Neural cell (in vitro differentiated cells): ENCODE data around the gene TUBE1. TPM values are rescaled to one million over a fixed set of nuclear protein-coding genes. Genes with fewer than 3 reads are reported as not detected.
"Not testable (repeated sequence)": the region's sequence is repeated elsewhere in the genome, so short reads cannot be mapped to it uniquely, and the experiment has no call there.

ENCODE experiments used
- H2AFZ ChIP-seq: fragments of 200-600, 300-800 bp; sonication (generic), shearing (Covaris generic); 2 replicates; pipeline ENCODE4 v1.6.0; 2014; ENCODE audit warnings: low read depth, mild to moderate bottlenecking, antibody characterized with exemption, low read length, moderate library complexity
- H3F3A ChIP-seq: fragments of 200-600 bp; shearing (Covaris generic); 2 replicates; pipeline ENCODE4 v1.6.1; 2016; ENCODE audit warnings: mild to moderate bottlenecking, moderate library complexity, mixed read lengths, antibody characterized with exemption, low read length; ENCODE audit not compliant: insufficient read depth, poor library complexity, severe bottlenecking
- H3K27ac ChIP-seq: fragments of 200-600, 300-800 bp; sonication (generic), shearing (Covaris generic); 2 replicates; pipeline ENCODE4 v1.5.1; 2014; ENCODE audit warnings: mild to moderate bottlenecking, low read length, moderate library complexity
- H3K27me3 ChIP-seq: fragments of 300-800, 200-600 bp; sonication (generic), shearing (Covaris generic); 2 replicates; pipeline ENCODE4 v1.6.0; 2014; ENCODE audit warnings: mild to moderate bottlenecking, low read depth, low read length, moderate library complexity; ENCODE audit not compliant: insufficient read depth
- H3K36me3 ChIP-seq: fragments of 300-800, 200-600 bp; sonication (generic), shearing (Covaris generic); 2 replicates; pipeline ENCODE4 v1.5.1; 2014; ENCODE audit warnings: mild to moderate bottlenecking, antibody characterized with exemption, low read length, moderate library complexity; ENCODE audit not compliant: insufficient read depth
- H3K4me2 ChIP-seq: fragments of 300-800, 200-600 bp; sonication (generic), shearing (Covaris generic); 2 replicates; pipeline ENCODE4 v1.6.0; 2014; ENCODE audit warnings: mild to moderate bottlenecking, low read length
- H3K4me3 ChIP-seq: fragments of 300-800, 200-600 bp; sonication (generic), shearing (Covaris generic); 2 replicates; pipeline ENCODE4 v1.5.1; 2014; ENCODE audit warnings: mild to moderate bottlenecking, low read length, moderate library complexity
- H3K79me2 ChIP-seq: fragments of 200-600 bp; shearing (Covaris generic); replicated peaks from 2 replicates; pipeline ENCODE4 v1.6.0; 2014; ENCODE audit warnings: mild to moderate bottlenecking, low read length, moderate library complexity; ENCODE audit not compliant: insufficient read depth
- H3K9ac ChIP-seq: fragments of 300-800, 200-600 bp; sonication (generic), shearing (Covaris generic); 2 replicates; pipeline ENCODE4 v1.6.1; 2016; ENCODE audit warnings: mild to moderate bottlenecking, low read length, mixed read lengths
- H3K9me2 ChIP-seq: fragments of 200-600 bp; shearing (Covaris generic); 2 replicates; pipeline ENCODE4 v1.6.1; 2016; ENCODE audit warnings: mild to moderate bottlenecking, low read length, mixed read lengths; ENCODE audit not compliant: insufficient read depth
- H3K9me3 ChIP-seq: fragments of 200-600, 300-800 bp; sonication (generic), shearing (Covaris generic); 2 replicates; pipeline ENCODE4 v1.6.1; 2016; ENCODE audit warnings: mild to moderate bottlenecking, mixed run types, low read length, moderate library complexity, mixed read lengths
- H4K20me1 ChIP-seq: fragments of 200-600 bp; shearing (Covaris generic); 2 replicates; pipeline ENCODE4 v1.6.1; 2016; ENCODE audit warnings: mild to moderate bottlenecking, mixed run types; ENCODE audit not compliant: insufficient read depth
- CTCF ChIP-seq: fragments of 450-650 bp; IDR thresholded peaks from 2 replicates; pipeline ENCODE4 v1.5.1; 2014; ENCODE audit warnings: antibody characterized with exemption, mild to moderate bottlenecking, moderate library complexity; ENCODE audit not compliant: poor library complexity, severe bottlenecking
- EP300 ChIP-seq: fragments of 450-650 bp; conservative IDR thresholded peaks from 2 replicates; pipeline ENCODE4 v1.6.1; 2014; ENCODE audit warnings: antibody characterized with exemption, mild to moderate bottlenecking, moderate library complexity; ENCODE audit not compliant: poor library complexity, severe bottlenecking
- EZH2 ChIP-seq: fragments of 200-600, 300-800 bp; shearing (Covaris generic), sonication (generic); IDR thresholded peaks from 2 replicates; pipeline ENCODE4 v1.6.1; 2014; ENCODE audit warnings: antibody characterized with exemption, low read length, borderline replicate concordance, mild to moderate bottlenecking; ENCODE audit not compliant: insufficient read depth, poor library complexity, severe bottlenecking
- MXI1 ChIP-seq: fragments of 450-650 bp; conservative IDR thresholded peaks from 2 replicates; pipeline ENCODE4 v1.6.1; 2014; ENCODE audit warnings: antibody characterized with exemption, mild to moderate bottlenecking; ENCODE audit not compliant: poor library complexity, severe bottlenecking
- POLR2AphosphoS5 ChIP-seq: IDR thresholded peaks from 2 replicates; pipeline ENCODE4 v1.6.1; 2012
- RAD21 ChIP-seq: fragments of 450-650 bp; conservative IDR thresholded peaks from 2 replicates; pipeline ENCODE4 v1.6.1; 2014; ENCODE audit warnings: antibody characterized with exemption, mild to moderate bottlenecking, moderate library complexity
- REST ChIP-seq: IDR thresholded peaks from 2 replicates; pipeline ENCODE4 v1.6.1; 2012; ENCODE audit warnings: borderline replicate concordance
- SMC3 ChIP-seq: fragments of 450-650 bp; conservative IDR thresholded peaks from 2 replicates; pipeline ENCODE4 v1.6.1; 2014; ENCODE audit warnings: antibody characterized with exemption, mild to moderate bottlenecking, moderate library complexity; ENCODE audit not compliant: poor library complexity
- TAF1 ChIP-seq: IDR thresholded peaks from 2 replicates; pipeline ENCODE4 v1.6.1; 2012; ENCODE audit warnings: low read depth
- polyA plus RNA-seq: library from polyadenylated mRNA; depleted of rRNA; stranded (reverse); fragments of >200 nt; gene quantifications from 2 replicates; pipeline ENCODE4 v1.2.3, GENCODE V29; 2014

TUBE1 gene
- polyA plus RNA-seq, 1 donor from 2014 or later: 180 TPM

- Histone ChIP-seq H3F3A (no peaks in the 10 kb centered on the region), H3K79me2 (no peaks in the 10 kb centered on the region), H3K9me2 (no peaks in the 10 kb centered on the region), H3K9me3 (no peaks in the 10 kb centered on the region), H3K4me2 (no peak overlapping the region), H4K20me1 (no peaks in the 10 kb centered on the region), H3K9ac (no peak overlapping the region), H2AFZ (no peak overlapping the region), H3K27ac (no peak overlapping the region), H3K36me3 (no peaks in the 10 kb centered on the region), H3K4me3 (no peak overlapping the region), H3K27me3 (no peaks in the 10 kb centered on the region)
- TF ChIP-seq EZH2 (no peak), POLR2AphosphoS5 (no peak), RAD21 (no peak), SMC3 (no peak), REST (no peak), TAF1 (no peak), MXI1 (no peak), EP300 (no peak), CTCF (no peak)
Measured at GRCh38 chr6:112049026-112049799, 38.1 kb downstream of the TUBE1 start.

- not testable (repeated sequence) for H3K4me2 ChIP-seq, H3K9me2 ChIP-seq, H4K20me1 ChIP-seq, H3F3A ChIP-seq, H3K27me3 ChIP-seq, H3K27ac ChIP-seq, H3K36me3 ChIP-seq, H3K79me2 ChIP-seq, H2AFZ ChIP-seq, H3K9ac ChIP-seq, H3K9me3 ChIP-seq, H3K4me3 ChIP-seq
Measured at GRCh38 chr6:112047523-112047922, 39.8 kb downstream of the TUBE1 start.
